ENCODE results near the gene RAB3GAP2.

Gene RAB3GAP2

GRCh38 chr1:220303871-220304270 lies 31.6 kb upstream of the RAB3GAP2 start:
- no peak for TF ChIP-seq CTCF (IDR thresholded peaks at IDR 0.05; ENCODE audit: low read depth, low read length)
- H3K27ac ChIP-seq, result no peak overlapping the region
- H3K36me3 ChIP-seq, result no peaks in the 10 kb centered on the region
- H3K9me3 ChIP-seq (ENCODE audit: severe bottlenecking), result no peaks in the 10 kb centered on the region
- H3K27me3 ChIP-seq (ENCODE audit: insufficient read depth, low read depth, severe bottlenecking), result no peaks in the 10 kb centered on the region
- H3K4me3 ChIP-seq (ENCODE audit: low read depth, low read length), result no peak overlapping the region
- no peak for DNase-seq

DNA sequence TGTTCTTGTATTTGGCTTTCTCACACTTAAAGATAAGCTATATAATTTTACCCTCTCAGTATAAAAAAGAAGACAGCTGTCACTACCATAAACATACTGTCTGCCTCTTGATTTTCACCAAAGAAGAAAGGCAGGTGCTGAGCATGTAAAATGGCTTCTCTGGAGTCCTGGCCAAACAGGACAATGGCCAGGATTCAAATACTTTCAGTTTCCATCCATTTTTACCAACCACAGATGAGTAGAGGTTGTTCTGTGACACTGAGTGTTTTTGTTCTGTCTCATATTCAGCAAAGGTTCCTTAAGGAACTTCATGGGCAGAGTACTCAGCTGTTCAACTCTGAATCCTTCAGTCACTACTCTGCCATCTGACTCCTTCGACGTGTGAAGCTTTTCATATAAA lies 29.4 kb upstream of the RAB3GAP2 start:
- no peaks in the 10 kb centered on the region for H3K27me3 ChIP-seq (ENCODE audit: insufficient read depth, low read depth, severe bottlenecking)

DNA sequence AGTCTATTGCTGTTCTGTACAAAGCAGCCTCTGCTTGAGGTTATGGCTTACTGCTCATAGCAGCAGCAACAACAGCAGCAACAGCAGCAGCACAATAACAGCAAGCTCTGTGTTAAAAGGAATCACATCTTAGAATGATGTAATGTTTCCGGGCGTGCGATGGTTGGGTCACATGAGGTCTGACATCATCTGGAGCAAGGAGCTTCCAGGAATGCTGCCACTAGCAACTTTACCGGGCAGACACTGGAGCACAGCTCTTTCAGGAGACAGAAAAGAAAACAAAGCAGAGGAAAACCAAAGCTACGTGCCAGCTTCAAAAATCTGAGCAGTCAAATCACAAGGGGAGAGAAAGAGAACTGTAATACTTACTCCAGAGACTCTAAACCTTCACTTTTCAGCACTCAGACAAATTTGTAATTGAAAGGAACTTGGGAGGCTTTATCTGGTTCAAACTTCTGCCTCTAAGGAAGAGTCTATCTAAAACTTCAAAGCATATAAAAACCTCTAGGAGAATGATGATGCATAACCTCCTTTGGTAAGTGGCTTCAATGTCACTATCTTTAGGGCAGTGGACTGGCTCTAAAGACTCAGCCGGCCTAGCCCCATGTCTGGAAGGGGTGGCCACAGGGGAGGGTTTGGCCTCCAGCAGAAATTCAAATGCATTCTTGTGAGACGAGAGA lies 28.3 kb upstream of the RAB3GAP2 start:
- TF ChIP-seq CTCF (IDR thresholded peaks at IDR 0.05; ENCODE audit: low read depth, low read length), result no peak
- no peak overlapping the region for H3K27ac ChIP-seq
- peak; percentile 39 for DNase-seq
- no peaks in the 10 kb centered on the region for H3K9me3 ChIP-seq (ENCODE audit: severe bottlenecking)
- no peak overlapping the region for H3K4me3 ChIP-seq (ENCODE audit: low read depth, low read length)
- H3K36me3 ChIP-seq, result no peaks in the 10 kb centered on the region
- no peaks in the 10 kb centered on the region for H3K27me3 ChIP-seq (ENCODE audit: insufficient read depth, low read depth, severe bottlenecking)

More for the DNA sequence above, 29.4 kb upstream of the RAB3GAP2 start:
- TF ChIP-seq CTCF (IDR thresholded peaks at IDR 0.05; ENCODE audit: low read depth, low read length), result no peak
- Histone ChIP-seq H3K4me3 (ENCODE audit: low read depth, low read length) (no peak overlapping the region), H3K36me3 (no peaks in the 10 kb centered on the region), H3K27ac (no peak overlapping the region), H3K9me3 (ENCODE audit: severe bottlenecking) (no peaks in the 10 kb centered on the region)
- no peak for DNase-seq

- no peak for DNase-seq
- no peak for TF ChIP-seq CTCF (IDR thresholded peaks at IDR 0.05; ENCODE audit: low read depth, low read length)
- Histone ChIP-seq H3K4me3 (ENCODE audit: low read depth, low read length) (no peak overlapping the region), H3K9me3 (ENCODE audit: severe bottlenecking) (no peaks in the 10 kb centered on the region), H3K36me3 (no peaks in the 10 kb centered on the region), H3K27ac (no peak overlapping the region), H3K27me3 (ENCODE audit: insufficient read depth, low read depth, severe bottlenecking) (no peaks in the 10 kb centered on the region)
Observed at GRCh38 chr1:220299337-220299736, 27.1 kb upstream of the RAB3GAP2 start.

DNA sequence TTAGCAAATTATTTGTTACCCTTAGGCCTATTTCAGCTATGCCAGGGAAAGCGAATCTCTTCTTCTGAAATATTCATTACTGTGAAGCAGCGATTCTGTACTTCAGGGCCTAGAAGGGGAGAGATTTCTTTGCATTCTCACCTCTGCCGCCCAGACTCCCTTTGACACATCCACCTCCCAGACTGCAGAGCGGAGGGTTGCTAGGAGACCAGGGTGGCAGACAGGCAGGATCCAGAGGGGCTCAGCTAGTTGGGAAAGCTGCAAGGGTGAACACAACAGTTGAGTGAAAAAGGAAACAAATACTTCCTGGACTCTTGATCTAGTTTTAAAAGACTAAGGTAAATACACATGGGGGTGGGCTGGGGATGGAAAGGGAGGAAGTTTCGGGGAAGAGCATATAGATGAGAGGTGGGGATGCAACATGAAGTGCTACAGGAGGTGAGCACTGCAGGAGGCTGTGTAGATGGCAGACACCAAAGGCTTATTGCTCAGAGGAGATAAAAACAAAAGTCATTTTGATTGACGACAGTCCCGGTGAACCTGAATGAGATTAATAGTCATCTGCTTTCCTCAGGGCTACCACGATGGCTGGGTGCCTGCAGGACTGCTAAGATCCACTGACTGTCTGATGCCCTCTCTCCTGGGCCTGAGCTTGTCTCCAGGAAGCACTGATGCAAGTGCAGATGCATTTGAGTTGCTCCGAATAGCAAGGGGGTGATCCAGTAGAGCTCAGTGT lies 26.4 kb upstream of the RAB3GAP2 start:
- no peaks in the 10 kb centered on the region for H3K27me3 ChIP-seq (ENCODE audit: insufficient read depth, low read depth, severe bottlenecking)
- no peak for TF ChIP-seq CTCF (IDR thresholded peaks at IDR 0.05; ENCODE audit: low read depth, low read length)
- DNase-seq, result peak; percentile 48

More for the DNA sequence above, 26.4 kb upstream of the RAB3GAP2 start:
- no peaks in the 10 kb centered on the region for H3K9me3 ChIP-seq (ENCODE audit: severe bottlenecking)
- H3K27ac ChIP-seq, result no peak overlapping the region
- no peak overlapping the region for H3K4me3 ChIP-seq (ENCODE audit: low read depth, low read length)
- no peaks in the 10 kb centered on the region for H3K36me3 ChIP-seq

Measured in WERI-Rb-1 (cell line).